Measurements from ENCODE around the gene SYP. TPM values are rescaled to one million over a fixed set of nuclear protein-coding genes. Genes with fewer than 3 reads are reported as not detected.

The SYP gene
- total and polyA plus RNA-seq, 9 of the 15 experiments (the other 6 are each of a cell fraction or from before 2014, with no cell fraction given), result 0.48 to 5.1 (median 2.6) TPM

DNA sequence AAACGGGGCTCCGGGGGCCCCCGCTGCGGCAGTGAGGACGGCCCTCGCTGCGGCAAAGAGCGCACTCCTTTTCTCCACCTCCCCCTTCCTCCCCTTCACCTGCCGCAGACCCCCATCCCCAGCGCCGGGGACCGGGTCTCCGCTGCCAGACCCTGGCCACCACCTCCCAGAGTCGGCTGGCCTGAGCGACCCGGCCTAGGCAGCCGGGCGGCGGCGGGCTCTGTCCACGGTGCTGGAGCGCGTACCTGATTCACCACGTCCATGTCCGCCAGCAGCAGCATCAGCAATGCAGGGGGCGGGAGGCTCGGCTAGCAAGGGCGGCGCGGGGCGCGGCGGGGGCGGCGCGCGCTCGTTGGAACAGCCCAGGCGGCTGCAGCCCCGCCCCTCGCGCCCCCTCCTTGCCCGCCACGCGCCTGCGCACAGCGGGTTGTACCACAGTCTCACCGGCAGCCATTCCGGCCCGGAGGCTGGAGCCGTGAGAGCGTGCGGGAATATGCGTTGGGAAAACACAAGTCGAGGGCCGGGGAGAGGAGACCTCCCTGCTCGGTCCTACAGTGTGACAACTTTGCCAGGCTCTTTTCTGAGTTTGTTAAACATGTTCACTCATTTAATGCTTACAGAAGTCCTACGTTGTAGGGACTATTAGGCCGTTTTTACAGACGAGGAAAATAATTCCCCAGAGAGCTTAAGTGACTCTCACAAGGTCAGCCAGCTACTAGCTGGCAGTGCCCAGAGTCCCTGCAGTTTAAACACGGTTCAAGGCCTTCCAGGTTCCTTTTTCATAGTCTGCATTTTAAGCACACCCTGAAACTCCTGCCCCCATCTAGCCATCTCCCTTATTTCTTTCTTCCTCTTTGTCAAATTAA, at the start of gene SYP (continued):
- TF ChIP-seq TAF15 (IDR thresholded peaks at IDR 0.05; ENCODE audit: low read depth, low read length), result no peak
- no peak for TF ChIP-seq ZNF444 (CRISPR knock-in tag; IDR thresholded peaks at IDR 0.05)
- TF ChIP-seq, protein P1, sequence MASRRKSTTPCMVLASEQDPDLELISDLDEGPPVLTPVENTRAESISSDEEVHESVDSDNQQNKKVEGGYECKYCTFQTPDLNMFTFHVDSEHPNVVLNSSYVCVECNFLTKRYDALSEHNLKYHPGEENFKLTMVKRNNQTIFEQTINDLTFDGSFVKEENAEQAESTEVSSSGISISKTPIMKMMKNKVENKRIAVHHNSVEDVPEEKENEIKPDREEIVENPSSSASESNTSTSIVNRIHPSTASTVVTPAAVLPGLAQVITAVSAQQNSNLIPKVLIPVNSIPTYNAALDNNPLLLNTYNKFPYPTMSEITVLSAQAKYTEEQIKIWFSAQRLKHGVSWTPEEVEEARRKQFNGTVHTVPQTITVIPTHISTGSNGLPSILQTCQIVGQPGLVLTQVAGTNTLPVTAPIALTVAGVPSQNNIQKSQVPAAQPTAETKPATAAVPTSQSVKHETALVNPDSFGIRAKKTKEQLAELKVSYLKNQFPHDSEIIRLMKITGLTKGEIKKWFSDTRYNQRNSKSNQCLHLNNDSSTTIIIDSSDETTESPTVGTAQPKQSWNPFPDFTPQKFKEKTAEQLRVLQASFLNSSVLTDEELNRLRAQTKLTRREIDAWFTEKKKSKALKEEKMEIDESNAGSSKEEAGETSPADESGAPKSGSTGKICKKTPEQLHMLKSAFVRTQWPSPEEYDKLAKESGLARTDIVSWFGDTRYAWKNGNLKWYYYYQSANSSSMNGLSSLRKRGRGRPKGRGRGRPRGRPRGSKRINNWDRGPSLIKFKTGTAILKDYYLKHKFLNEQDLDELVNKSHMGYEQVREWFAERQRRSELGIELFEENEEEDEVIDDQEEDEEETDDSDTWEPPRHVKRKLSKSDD (conservative IDR thresholded peaks at IDR 0.05; ENCODE audit: low read length), result 0 out of 2 replicates have a peak, but pooled peaks have one; percentile 32
- TF ChIP-seq FOSL1 (tag; conservative IDR thresholded peaks at IDR 0.05), result 0 out of 2 replicates have a peak, but pooled peaks have one; percentile 31
- no peak for TF ChIP-seq MYNN (IDR thresholded peaks at IDR 0.05)
- no peak for TF ChIP-seq MYNN (CRISPR knock-in tag; IDR thresholded peaks at IDR 0.05)
- no peak for TF ChIP-seq SAFB (IDR thresholded peaks at IDR 0.05; ENCODE audit: borderline replicate concordance, low read depth, low read length)
- no peak for TF ChIP-seq ETV6 (IDR thresholded peaks at IDR 0.05; ENCODE audit: borderline replicate concordance in 1 of 2, low read depth in 2 of 2, low read length in 1 of 2)
- no peak for TF ChIP-seq ETV6 (CRISPR knock-in tag; IDR thresholded peaks at IDR 0.05; ENCODE audit: borderline replicate concordance)
- no peak for TF ChIP-seq PTTG1 (tag; IDR thresholded peaks at IDR 0.05; ENCODE audit: low read depth)
- no peak for TF ChIP-seq SMARCE1 (IDR thresholded peaks at IDR 0.05)
- TF ChIP-seq ZNF175 (CRISPR knock-in tag; IDR thresholded peaks at IDR 0.05; ENCODE audit: low read depth), result 0 out of 2 replicates have a peak, but pooled peaks have one; percentile 32
- no peak for TF ChIP-seq HMG20A (CRISPR knock-in tag; conservative IDR thresholded peaks at IDR 0.05)
- TF ChIP-seq, protein P2, sequence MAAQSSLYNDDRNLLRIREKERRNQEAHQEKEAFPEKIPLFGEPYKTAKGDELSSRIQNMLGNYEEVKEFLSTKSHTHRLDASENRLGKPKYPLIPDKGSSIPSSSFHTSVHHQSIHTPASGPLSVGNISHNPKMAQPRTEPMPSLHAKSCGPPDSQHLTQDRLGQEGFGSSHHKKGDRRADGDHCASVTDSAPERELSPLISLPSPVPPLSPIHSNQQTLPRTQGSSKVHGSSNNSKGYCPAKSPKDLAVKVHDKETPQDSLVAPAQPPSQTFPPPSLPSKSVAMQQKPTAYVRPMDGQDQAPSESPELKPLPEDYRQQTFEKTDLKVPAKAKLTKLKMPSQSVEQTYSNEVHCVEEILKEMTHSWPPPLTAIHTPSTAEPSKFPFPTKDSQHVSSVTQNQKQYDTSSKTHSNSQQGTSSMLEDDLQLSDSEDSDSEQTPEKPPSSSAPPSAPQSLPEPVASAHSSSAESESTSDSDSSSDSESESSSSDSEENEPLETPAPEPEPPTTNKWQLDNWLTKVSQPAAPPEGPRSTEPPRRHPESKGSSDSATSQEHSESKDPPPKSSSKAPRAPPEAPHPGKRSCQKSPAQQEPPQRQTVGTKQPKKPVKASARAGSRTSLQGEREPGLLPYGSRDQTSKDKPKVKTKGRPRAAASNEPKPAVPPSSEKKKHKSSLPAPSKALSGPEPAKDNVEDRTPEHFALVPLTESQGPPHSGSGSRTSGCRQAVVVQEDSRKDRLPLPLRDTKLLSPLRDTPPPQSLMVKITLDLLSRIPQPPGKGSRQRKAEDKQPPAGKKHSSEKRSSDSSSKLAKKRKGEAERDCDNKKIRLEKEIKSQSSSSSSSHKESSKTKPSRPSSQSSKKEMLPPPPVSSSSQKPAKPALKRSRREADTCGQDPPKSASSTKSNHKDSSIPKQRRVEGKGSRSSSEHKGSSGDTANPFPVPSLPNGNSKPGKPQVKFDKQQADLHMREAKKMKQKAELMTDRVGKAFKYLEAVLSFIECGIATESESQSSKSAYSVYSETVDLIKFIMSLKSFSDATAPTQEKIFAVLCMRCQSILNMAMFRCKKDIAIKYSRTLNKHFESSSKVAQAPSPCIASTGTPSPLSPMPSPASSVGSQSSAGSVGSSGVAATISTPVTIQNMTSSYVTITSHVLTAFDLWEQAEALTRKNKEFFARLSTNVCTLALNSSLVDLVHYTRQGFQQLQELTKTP (IDR thresholded peaks at IDR 0.05; ENCODE audit: low read depth in 1 of 2, partially characterized antibody in 2 of 2), result peak in 1 of 2 experiments; percentile 41
- TF ChIP-seq, protein P3, sequence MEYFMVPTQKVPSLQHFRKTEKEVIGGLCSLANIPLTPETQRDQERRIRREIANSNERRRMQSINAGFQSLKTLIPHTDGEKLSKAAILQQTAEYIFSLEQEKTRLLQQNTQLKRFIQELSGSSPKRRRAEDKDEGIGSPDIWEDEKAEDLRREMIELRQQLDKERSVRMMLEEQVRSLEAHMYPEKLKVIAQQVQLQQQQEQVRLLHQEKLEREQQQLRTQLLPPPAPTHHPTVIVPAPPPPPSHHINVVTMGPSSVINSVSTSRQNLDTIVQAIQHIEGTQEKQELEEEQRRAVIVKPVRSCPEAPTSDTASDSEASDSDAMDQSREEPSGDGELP (CRISPR knock-in tag; IDR thresholded peaks at IDR 0.05; ENCODE audit: borderline replicate concordance), result peak; percentile 93
- no peak for TF ChIP-seq CHD2 (IDR thresholded peaks at IDR 0.05; ENCODE audit: low read depth, low read length)
- TF ChIP-seq ZNF583 (CRISPR knock-in tag; IDR thresholded peaks at IDR 0.05), result no peak
- TF ChIP-seq, protein P4, sequence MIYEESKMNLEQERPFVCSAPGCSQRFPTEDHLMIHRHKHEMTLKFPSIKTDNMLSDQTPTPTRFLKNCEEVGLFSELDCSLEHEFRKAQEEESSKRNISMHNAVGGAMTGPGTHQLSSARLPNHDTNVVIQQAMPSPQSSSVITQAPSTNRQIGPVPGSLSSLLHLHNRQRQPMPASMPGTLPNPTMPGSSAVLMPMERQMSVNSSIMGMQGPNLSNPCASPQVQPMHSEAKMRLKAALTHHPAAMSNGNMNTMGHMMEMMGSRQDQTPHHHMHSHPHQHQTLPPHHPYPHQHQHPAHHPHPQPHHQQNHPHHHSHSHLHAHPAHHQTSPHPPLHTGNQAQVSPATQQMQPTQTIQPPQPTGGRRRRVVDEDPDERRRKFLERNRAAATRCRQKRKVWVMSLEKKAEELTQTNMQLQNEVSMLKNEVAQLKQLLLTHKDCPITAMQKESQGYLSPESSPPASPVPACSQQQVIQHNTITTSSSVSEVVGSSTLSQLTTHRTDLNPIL (CRISPR knock-in tag; IDR thresholded peaks at IDR 0.05), result no peak
- no peak for TF ChIP-seq PHF21A (IDR thresholded peaks at IDR 0.05; ENCODE audit: borderline replicate concordance, low read depth)
